ENCODE results near the gene EXOSC10. TPM values are rescaled to one million over a fixed set of nuclear protein-coding genes. Genes with fewer than 3 reads are reported as not detected.

Gene EXOSC10
- total and polyA plus RNA-seq, 2 of the 13 experiments (the other 11 are each of a cell fraction or from before 2014, with no cell fraction given) = 48.4 to 67.6 TPM

DNA sequence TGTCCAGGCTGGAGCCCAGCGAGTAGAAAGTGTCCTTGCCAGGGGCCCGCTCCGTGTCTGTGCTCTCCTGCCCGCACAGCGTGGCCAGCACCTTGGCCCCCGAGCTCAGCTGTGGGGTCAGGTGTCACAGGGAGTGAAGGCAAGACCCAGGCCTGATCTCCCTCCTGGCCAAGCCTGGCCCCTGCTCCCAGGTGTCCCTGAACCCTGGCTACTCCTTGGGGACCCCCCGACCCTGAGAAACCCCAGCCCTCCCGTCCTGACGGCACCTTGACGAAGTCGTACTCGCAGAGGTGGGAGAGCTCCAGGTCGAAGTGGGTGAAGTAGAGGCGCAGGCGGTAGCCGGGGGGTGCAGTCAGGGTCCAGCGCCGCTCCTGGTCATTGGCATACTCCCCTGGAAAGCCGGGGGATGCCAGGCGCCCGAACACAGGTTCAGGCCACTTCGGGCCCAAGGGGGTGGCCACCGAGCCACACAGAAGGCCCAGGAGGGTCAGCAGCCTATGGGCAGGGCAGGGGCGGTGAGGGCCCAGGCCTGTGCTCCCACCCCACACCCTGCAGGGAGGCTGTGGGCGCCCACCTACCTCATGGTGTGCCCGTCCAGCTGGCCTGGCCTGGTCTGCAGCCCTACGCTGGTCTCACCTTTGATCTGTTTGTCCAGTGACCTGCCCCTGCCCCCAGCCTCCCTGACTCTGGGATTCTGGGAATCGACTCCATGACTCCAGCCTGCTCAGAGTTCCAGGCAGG, 52.9 kb downstream of the EXOSC10 start, which contains the start of gene MASP2 (continued):
- TF ChIP-seq, protein P1, sequence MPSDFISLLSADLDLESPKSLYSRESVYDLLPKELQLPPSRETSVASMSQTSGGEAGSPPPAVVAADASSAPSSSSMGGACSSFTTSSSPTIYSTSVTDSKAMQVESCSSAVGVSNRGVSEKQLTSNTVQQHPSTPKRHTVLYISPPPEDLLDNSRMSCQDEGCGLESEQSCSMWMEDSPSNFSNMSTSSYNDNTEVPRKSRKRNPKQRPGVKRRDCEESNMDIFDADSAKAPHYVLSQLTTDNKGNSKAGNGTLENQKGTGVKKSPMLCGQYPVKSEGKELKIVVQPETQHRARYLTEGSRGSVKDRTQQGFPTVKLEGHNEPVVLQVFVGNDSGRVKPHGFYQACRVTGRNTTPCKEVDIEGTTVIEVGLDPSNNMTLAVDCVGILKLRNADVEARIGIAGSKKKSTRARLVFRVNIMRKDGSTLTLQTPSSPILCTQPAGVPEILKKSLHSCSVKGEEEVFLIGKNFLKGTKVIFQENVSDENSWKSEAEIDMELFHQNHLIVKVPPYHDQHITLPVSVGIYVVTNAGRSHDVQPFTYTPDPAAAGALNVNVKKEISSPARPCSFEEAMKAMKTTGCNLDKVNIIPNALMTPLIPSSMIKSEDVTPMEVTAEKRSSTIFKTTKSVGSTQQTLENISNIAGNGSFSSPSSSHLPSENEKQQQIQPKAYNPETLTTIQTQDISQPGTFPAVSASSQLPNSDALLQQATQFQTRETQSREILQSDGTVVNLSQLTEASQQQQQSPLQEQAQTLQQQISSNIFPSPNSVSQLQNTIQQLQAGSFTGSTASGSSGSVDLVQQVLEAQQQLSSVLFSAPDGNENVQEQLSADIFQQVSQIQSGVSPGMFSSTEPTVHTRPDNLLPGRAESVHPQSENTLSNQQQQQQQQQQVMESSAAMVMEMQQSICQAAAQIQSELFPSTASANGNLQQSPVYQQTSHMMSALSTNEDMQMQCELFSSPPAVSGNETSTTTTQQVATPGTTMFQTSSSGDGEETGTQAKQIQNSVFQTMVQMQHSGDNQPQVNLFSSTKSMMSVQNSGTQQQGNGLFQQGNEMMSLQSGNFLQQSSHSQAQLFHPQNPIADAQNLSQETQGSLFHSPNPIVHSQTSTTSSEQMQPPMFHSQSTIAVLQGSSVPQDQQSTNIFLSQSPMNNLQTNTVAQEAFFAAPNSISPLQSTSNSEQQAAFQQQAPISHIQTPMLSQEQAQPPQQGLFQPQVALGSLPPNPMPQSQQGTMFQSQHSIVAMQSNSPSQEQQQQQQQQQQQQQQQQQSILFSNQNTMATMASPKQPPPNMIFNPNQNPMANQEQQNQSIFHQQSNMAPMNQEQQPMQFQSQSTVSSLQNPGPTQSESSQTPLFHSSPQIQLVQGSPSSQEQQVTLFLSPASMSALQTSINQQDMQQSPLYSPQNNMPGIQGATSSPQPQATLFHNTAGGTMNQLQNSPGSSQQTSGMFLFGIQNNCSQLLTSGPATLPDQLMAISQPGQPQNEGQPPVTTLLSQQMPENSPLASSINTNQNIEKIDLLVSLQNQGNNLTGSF (CRISPR knock-in tag; IDR thresholded peaks at IDR 0.05) = no peak
- no peak for TF ChIP-seq PAWR (CRISPR knock-in tag; IDR thresholded peaks at IDR 0.05; ENCODE audit: borderline replicate concordance)
- TF ChIP-seq, protein P2, sequence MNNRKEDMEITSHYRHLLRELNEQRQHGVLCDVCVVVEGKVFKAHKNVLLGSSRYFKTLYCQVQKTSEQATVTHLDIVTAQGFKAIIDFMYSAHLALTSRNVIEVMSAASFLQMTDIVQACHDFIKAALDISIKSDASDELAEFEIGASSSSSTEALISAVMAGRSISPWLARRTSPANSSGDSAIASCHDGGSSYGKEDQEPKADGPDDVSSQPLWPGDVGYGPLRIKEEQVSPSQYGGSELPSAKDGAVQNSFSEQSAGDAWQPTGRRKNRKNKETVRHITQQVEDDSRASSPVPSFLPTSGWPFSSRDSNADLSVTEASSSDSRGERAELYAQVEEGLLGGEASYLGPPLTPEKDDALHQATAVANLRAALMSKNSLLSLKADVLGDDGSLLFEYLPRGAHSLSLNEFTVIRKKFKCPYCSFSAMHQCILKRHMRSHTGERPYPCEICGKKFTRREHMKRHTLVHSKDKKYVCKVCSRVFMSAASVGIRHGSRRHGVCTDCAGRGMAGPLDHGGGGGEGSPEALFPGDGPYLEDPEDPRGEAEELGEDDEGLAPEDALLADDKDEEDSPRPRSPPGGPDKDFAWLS (CRISPR knock-in tag; IDR thresholded peaks at IDR 0.05; ENCODE audit: borderline replicate concordance) = no peak
- no peak; the same call in 1 of the 2 replicates for TF ChIP-seq TCF7 (IDR thresholded peaks at IDR 0.05; ENCODE audit: low read depth)
- peak; percentile 78 for TF ChIP-seq TAF1 (CRISPR knock-in tag; IDR thresholded peaks at IDR 0.05)
- no peak for TF ChIP-seq FOXP1 (IDR thresholded peaks at IDR 0.05)
- TF ChIP-seq FOXP1 (CRISPR knock-in tag; IDR thresholded peaks at IDR 0.05) = no peak
- peak; percentile 30; the same call in 1 of the 2 replicates for TF ChIP-seq SAFB2 (CRISPR knock-in tag; IDR thresholded peaks at IDR 0.05; ENCODE audit: borderline replicate concordance, low read depth)
- TF ChIP-seq, protein P3, sequence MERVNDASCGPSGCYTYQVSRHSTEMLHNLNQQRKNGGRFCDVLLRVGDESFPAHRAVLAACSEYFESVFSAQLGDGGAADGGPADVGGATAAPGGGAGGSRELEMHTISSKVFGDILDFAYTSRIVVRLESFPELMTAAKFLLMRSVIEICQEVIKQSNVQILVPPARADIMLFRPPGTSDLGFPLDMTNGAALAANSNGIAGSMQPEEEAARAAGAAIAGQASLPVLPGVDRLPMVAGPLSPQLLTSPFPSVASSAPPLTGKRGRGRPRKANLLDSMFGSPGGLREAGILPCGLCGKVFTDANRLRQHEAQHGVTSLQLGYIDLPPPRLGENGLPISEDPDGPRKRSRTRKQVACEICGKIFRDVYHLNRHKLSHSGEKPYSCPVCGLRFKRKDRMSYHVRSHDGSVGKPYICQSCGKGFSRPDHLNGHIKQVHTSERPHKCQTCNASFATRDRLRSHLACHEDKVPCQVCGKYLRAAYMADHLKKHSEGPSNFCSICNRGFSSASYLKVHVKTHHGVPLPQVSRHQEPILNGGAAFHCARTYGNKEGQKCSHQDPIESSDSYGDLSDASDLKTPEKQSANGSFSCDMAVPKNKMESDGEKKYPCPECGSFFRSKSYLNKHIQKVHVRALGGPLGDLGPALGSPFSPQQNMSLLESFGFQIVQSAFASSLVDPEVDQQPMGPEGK (CRISPR knock-in tag; IDR thresholded peaks at IDR 0.05) = peak; percentile 77
- no peak for TF ChIP-seq ZNF34 (CRISPR knock-in tag; IDR thresholded peaks at IDR 0.05; ENCODE audit: borderline replicate concordance)
- no peak for TF ChIP-seq RFXANK (CRISPR knock-in tag; IDR thresholded peaks at IDR 0.05)
- no peak for TF ChIP-seq NR1H2 (CRISPR knock-in tag; IDR thresholded peaks at IDR 0.05; ENCODE audit: borderline replicate concordance, low read depth)
- no peak for TF ChIP-seq CBX2 (IDR thresholded peaks at IDR 0.05; ENCODE audit: low read depth, low read length)
- TF ChIP-seq CBX2 (CRISPR knock-in tag; IDR thresholded peaks at IDR 0.05; ENCODE audit: low read depth) = no peak
- TF ChIP-seq FOSL1 (CRISPR knock-in tag; IDR thresholded peaks at IDR 0.05; ENCODE audit: borderline replicate concordance) = no peak
- TF ChIP-seq ZBTB3 (CRISPR knock-in tag; IDR thresholded peaks at IDR 0.05; ENCODE audit: borderline replicate concordance, low read depth) = no peak

Data from HepG2 (cell line).